Skin epidermis (tissue), 12 donors: Measurements from ENCODE around the gene ENTPD5.

ENCODE experiments used
- H3K27ac ChIP-seq, 21 experiments: fragments of 200-600 bp; sonication (generic) in 11 of 21; one replicate each; pipeline ENCODE4 v1.5.0; 2020; ENCODE audit warnings: mild to moderate bottlenecking in 3 of 21, inconsistent platforms in 2 of 21, moderate library complexity in 2 of 21
- H3K4me3 ChIP-seq, 7 experiments: fragments of 200-600 bp; sonication (generic) in 2 of 7; one replicate each; pipeline ENCODE4 v1.5.0; 2020; ENCODE audit warnings: inconsistent platforms in 2 of 7, mild to moderate bottlenecking in 2 of 7, moderate library complexity in 1 of 7

The ENTPD5 gene

GRCh38 chr14:74018586-74019407 is at the start of gene ENTPD5, which contains the start of gene BBOF1:
ENTPD5 (minus strand) TSS chr14:74019288; CDS start chr14:73988102, 31,186 bp downstream.
BBOF1 (plus strand) TSS chr14:74019349; CDS start chr14:74019479, 130 bp downstream.
- H3K27ac ChIP-seq = peak within 1 kb of the TSS; percentile 68 to 98 (median 95)
- peak within 1 kb of the TSS; percentile 57 to 94 (median 81) for H3K4me3 ChIP-seq

- Histone ChIP-seq H3K4me3 (no peak overlapping the region), H3K27ac (no peak overlapping the region)
These were observed 46.9 kb upstream of the ENTPD5 start for GRCh38 chr14:74065746-74066575.

- Histone ChIP-seq H3K27ac (no peak overlapping the region), H3K4me3 (no peak overlapping the region)
These were observed 45.8 kb upstream of the ENTPD5 start for GRCh38 chr14:74064883-74065282.

GRCh38 chr14:74064426-74064825 is 45.3 kb upstream of the ENTPD5 start:
- Histone ChIP-seq H3K4me3 (no peak overlapping the region), H3K27ac (no peak overlapping the region)

GRCh38 chr14:74062809-74063150 is 43.7 kb upstream of the ENTPD5 start:
- Histone ChIP-seq H3K27ac (no peak overlapping the region), H3K4me3 (no peak overlapping the region)

GRCh38 chr14:74049876-74050495 is 30.9 kb upstream of the ENTPD5 start:
- no peak overlapping the region for H3K4me3 ChIP-seq
- H3K27ac ChIP-seq = peak overlapping the region in 2 of 21 experiments; percentile 20 to 22

- no peak overlapping the region for H3K27ac ChIP-seq
- no peak overlapping the region for H3K4me3 ChIP-seq
These were observed 29.2 kb upstream of the ENTPD5 start for GRCh38 chr14:74048281-74048680.

- Histone ChIP-seq H3K4me3 (no peak overlapping the region), H3K27ac (no peak overlapping the region)
These were observed 26.4 kb upstream of the ENTPD5 start for GRCh38 chr14:74045522-74045921.

GRCh38 chr14:74042296-74042695 is 23.2 kb upstream of the ENTPD5 start:
- Histone ChIP-seq H3K4me3 (no peak overlapping the region), H3K27ac (no peak overlapping the region)

- H3K4me3 ChIP-seq = no peak overlapping the region
- H3K27ac ChIP-seq = no peak overlapping the region
These were observed 19.2 kb upstream of the ENTPD5 start for GRCh38 chr14:74038020-74038859.

- no peak overlapping the region for H3K27ac ChIP-seq
- no peak overlapping the region for H3K4me3 ChIP-seq
These were observed 16.5 kb upstream of the ENTPD5 start for GRCh38 chr14:74035556-74035955.

GRCh38 chr14:74034572-74034971 is 15.5 kb upstream of the ENTPD5 start:
- H3K27ac ChIP-seq = no peak overlapping the region
- H3K4me3 ChIP-seq = no peak overlapping the region

GRCh38 chr14:74029136-74029535 is 10.0 kb upstream of the ENTPD5 start:
- Histone ChIP-seq H3K27ac (no peak overlapping the region), H3K4me3 (no peak overlapping the region)

GRCh38 chr14:74022346-74022745 is 3.3 kb upstream of the ENTPD5 start:
- H3K4me3 ChIP-seq = no peak overlapping the region
- no peak overlapping the region for H3K27ac ChIP-seq

- Histone ChIP-seq H3K4me3 (peak overlapping the region; percentile 57 to 94 (median 81)), H3K27ac (peak overlapping the region in 19 of 21 experiments; percentile 35 to 98 (median 93))
These were observed 485 bp upstream of the ENTPD5 start for GRCh38 chr14:74019408-74020137.

- Histone ChIP-seq H3K4me3 (peak overlapping the region; percentile 57 to 94 (median 81)), H3K27ac (peak overlapping the region in 20 of 21 experiments; percentile 68 to 98 (median 95))
These were observed 908 bp downstream of the ENTPD5 start for GRCh38 chr14:74018174-74018585.

- Histone ChIP-seq H3K27ac (no peak overlapping the region), H3K4me3 (no peak overlapping the region)
These were observed 3.1 kb downstream of the ENTPD5 start for GRCh38 chr14:74015963-74016362.

GRCh38 chr14:74015176-74015575 is 3.9 kb downstream of the ENTPD5 start:
- H3K27ac ChIP-seq = no peak overlapping the region

GRCh38 chr14:74014299-74014698 is 4.8 kb downstream of the ENTPD5 start:
- H3K4me3 ChIP-seq = no peak overlapping the region
- no peak overlapping the region for H3K27ac ChIP-seq

More at GRCh38 chr14:74015176-74015575, 3.9 kb downstream of the ENTPD5 start:
- no peak overlapping the region for H3K4me3 ChIP-seq
